Measurements from ENCODE around the gene DNMT3B. TPM values are rescaled to one million over a fixed set of nuclear protein-coding genes. Genes with fewer than 3 reads are reported as not detected.

DNMT3B gene
- total and polyA plus RNA-seq, 2 donors (not counting 1 experiment from before 2014, with no cell fraction given) = 0.15 to 0.47 TPM

DNA sequence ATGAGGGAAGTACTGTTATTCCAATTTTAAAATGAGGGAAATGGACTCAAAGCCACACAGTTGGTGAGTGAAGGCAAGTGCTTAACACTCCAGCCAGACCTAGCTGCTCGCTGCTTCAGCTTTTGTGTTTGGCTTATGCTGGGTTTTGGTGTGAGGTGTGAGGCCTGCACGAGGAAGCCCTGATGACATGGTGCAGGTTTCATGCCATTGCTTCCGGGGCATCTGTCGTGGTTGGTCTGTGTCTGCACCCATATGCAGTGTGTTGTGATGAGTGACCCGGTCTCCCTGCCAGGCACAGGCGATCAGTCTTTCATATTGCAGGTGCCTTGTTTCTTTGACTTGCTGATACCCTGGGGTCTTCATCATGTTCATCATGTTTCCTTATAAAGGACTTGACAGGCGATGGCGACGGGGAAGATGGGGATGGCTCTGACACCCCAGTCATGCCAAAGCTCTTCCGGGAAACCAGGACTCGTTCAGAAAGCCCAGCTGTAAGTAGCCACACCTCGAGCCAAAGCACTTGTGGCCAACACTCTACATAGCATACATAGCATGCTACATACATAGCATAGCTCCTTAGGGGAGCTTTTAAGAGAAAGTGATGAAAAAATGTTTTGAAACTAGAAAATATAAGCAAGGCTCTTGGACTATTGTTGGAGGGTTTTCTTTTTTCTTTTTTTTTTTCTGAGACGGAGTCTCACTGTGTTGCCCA is 22.3 kb downstream of the DNMT3B start:
- CTCF ChIA-PET = interaction anchor here (1.3 to 1.6 kb wide), 2 partner anchors 8 to 512 kb away, joined by 3 to 7 read pairs; no protein-coding TSS in a partner anchor
- no peak overlapping the region for H2AFZ ChIP-seq (ENCODE audit: insufficient read depth, low read depth, low read length, poor library complexity, severe bottlenecking)
- no peaks in the 10 kb centered on the region for H3K27me3 ChIP-seq (replicated peaks in 1 of 4; ENCODE audit: control extremely low read depth in 1 of 4, control insufficient read depth in 3 of 4, insufficient read depth in 4 of 4, low read length in 3 of 4)
- POLR2A ChIA-PET = no interaction called here
- Mint-ChIP-seq H3K27ac (no peak overlapping the region), H3K27me3 (no peaks in the 10 kb centered on the region), H3K4me1 (peaks cover 2% of the 10 kb centered on the region), H3K9me3 (ENCODE audit: insufficient read depth) (no peaks in the 10 kb centered on the region), H3K4me3 (no peak overlapping the region)
- H3K9me3 ChIP-seq (ENCODE audit: control extremely low read depth in 1 of 3, control insufficient read depth in 2 of 3, insufficient read depth in 1 of 3, low read length in 2 of 3) = no peaks in the 10 kb centered on the region
- no peak overlapping the region for H3K4me2 ChIP-seq (replicated peaks; ENCODE audit: low read depth, low read length, poor library complexity, severe bottlenecking)
- ATAC-seq (ENCODE audit: low read depth) (no peak), DNase-seq (no peak)
- no peak overlapping the region for H3K4me3 ChIP-seq (ENCODE audit: control extremely low read depth in 1 of 5, extremely low read depth in 1 of 5, insufficient read depth in 1 of 5, low read depth in 2 of 5, low read length in 4 of 5)
- TF ChIP-seq, protein P1, sequence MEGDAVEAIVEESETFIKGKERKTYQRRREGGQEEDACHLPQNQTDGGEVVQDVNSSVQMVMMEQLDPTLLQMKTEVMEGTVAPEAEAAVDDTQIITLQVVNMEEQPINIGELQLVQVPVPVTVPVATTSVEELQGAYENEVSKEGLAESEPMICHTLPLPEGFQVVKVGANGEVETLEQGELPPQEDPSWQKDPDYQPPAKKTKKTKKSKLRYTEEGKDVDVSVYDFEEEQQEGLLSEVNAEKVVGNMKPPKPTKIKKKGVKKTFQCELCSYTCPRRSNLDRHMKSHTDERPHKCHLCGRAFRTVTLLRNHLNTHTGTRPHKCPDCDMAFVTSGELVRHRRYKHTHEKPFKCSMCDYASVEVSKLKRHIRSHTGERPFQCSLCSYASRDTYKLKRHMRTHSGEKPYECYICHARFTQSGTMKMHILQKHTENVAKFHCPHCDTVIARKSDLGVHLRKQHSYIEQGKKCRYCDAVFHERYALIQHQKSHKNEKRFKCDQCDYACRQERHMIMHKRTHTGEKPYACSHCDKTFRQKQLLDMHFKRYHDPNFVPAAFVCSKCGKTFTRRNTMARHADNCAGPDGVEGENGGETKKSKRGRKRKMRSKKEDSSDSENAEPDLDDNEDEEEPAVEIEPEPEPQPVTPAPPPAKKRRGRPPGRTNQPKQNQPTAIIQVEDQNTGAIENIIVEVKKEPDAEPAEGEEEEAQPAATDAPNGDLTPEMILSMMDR (IDR thresholded peaks at IDR 0.05) = no peak
- TF ChIP-seq EZH2 (IDR thresholded peaks at IDR 0.05; ENCODE audit: borderline replicate concordance, insufficient read depth, low read depth, low read length, poor library complexity, severe bottlenecking) = no peak
- no peaks in the 10 kb centered on the region for H3K4me1 ChIP-seq (ENCODE audit: control insufficient read depth in 2 of 2, insufficient read depth in 2 of 2, low read length in 2 of 2)
- intact Hi-C loops (cut with micrococcal nuclease) = no loop called here
- WGBS (ENCODE audit: insufficient coverage) = 97% methylated on average over 11 of the region's 13 CpGs
- H3K36me3 ChIP-seq (replicated peaks in 1 of 2; ENCODE audit: control extremely low read depth in 1 of 2, control insufficient read depth in 1 of 2, extremely low read depth in 1 of 2, insufficient read depth in 2 of 2, low read length in 1 of 2) = no peaks in the 10 kb centered on the region
- no peaks in the 10 kb centered on the region for H3K79me2 ChIP-seq (ENCODE audit: control insufficient read depth, insufficient read depth, low read length)
- H4K20me1 ChIP-seq (ENCODE audit: control insufficient read depth, insufficient read depth, low read length, poor library complexity, severe bottlenecking) = no peaks in the 10 kb centered on the region
- no peak overlapping the region for H3K9ac ChIP-seq (ENCODE audit: low read length)
- H3K27ac ChIP-seq (ENCODE audit: low read length in 2 of 2) = no peak overlapping the region

DNA sequence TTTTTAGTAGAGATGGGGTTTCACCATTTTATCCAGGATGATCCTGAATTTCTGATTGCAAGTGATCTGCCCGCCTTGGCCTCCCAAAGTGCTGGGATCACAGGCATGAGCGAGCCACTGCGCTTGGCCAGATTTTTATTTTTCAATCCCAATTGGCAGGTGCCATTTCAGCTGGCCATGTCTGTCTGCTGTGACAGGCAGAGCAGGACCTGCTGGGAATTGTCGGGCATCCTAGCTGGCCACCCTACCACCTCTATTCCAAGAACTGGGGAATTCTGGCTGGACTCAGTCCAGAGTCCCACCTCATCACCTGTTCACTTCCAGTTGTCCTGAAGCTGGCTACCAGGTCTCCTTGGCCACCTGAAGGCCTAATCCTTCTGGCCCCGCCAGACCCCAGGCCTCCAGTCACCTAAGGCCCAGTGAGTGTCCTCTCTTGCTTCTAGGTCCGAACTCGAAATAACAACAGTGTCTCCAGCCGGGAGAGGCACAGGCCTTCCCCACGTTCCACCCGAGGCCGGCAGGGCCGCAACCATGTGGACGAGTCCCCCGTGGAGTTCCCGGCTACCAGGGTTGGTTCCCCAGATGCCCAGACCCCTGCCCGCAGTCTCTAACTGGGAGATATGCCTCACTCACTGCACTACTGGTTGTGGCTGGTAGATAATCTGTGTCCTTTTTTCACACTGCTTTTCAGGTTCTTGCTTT is 24.0 kb downstream of the DNMT3B start:
- Histone ChIP-seq H3K79me2 (ENCODE audit: control insufficient read depth, insufficient read depth, low read length) (no peaks in the 10 kb centered on the region), H2AFZ (ENCODE audit: insufficient read depth, low read depth, low read length, poor library complexity, severe bottlenecking) (no peak overlapping the region), H3K9me3 (ENCODE audit: control extremely low read depth in 1 of 3, control insufficient read depth in 2 of 3, insufficient read depth in 1 of 3, low read length in 2 of 3) (no peaks in the 10 kb centered on the region), H4K20me1 (ENCODE audit: control insufficient read depth, insufficient read depth, low read length, poor library complexity, severe bottlenecking) (no peaks in the 10 kb centered on the region), H3K4me3 (ENCODE audit: control extremely low read depth in 1 of 5, extremely low read depth in 1 of 5, insufficient read depth in 1 of 5, low read depth in 2 of 5, low read length in 4 of 5) (no peak overlapping the region), H3K9ac (ENCODE audit: low read length) (no peak overlapping the region), H3K4me2 (replicated peaks; ENCODE audit: low read depth, low read length, poor library complexity, severe bottlenecking) (no peak overlapping the region), H3K36me3 (replicated peaks in 1 of 2; ENCODE audit: control extremely low read depth in 1 of 2, control insufficient read depth in 1 of 2, extremely low read depth in 1 of 2, insufficient read depth in 2 of 2, low read length in 1 of 2) (no peaks in the 10 kb centered on the region), H3K27ac (ENCODE audit: low read length in 2 of 2) (no peak overlapping the region), H3K4me1 (ENCODE audit: control insufficient read depth in 2 of 2, insufficient read depth in 2 of 2, low read length in 2 of 2) (peaks cover 0 to 4% of the 10 kb centered on the region in 2 donors), H3K27me3 (replicated peaks in 1 of 4; ENCODE audit: control extremely low read depth in 1 of 4, control insufficient read depth in 3 of 4, insufficient read depth in 4 of 4, low read length in 3 of 4) (no peaks in the 10 kb centered on the region)
- ChIA-PET CTCF (interaction anchor here (1.9 kb wide), 1 partner anchor 113 kb away, joined by 6 read pairs; the partner anchor contains the start of gene C20orf203), POLR2A (no interaction called here)
- 99% methylated on average over 13 of the region's 16 CpGs for WGBS (ENCODE audit: insufficient coverage)
- H3K4me1 Mint-ChIP-seq = peaks cover 8% of the 10 kb centered on the region
- no peak for DNase-seq
- TF ChIP-seq, protein P1 (IDR thresholded peaks at IDR 0.05) = no peak
- no peak for TF ChIP-seq EZH2 (IDR thresholded peaks at IDR 0.05; ENCODE audit: borderline replicate concordance, insufficient read depth, low read depth, low read length, poor library complexity, severe bottlenecking)
- intact Hi-C loops (cut with micrococcal nuclease) = no loop called here
- no peaks in the 10 kb centered on the region for H3K27me3 Mint-ChIP-seq
- H3K27ac Mint-ChIP-seq = no peak overlapping the region
- H3K9me3 Mint-ChIP-seq (ENCODE audit: insufficient read depth) = no peaks in the 10 kb centered on the region
- H3K4me3 Mint-ChIP-seq = no peak overlapping the region
- ATAC-seq (ENCODE audit: low read depth) = no peak
